HG02884 (cell line): ENCODE measurements around the gene SMIM11.
A peak's percentile ranks its signal among the peaks of the same experiment; 100 is the strongest.

Experiments used
- ATAC-seq: cut with Tn5 transposase; IDR thresholded peaks from one replicate; pipeline ENCODE4 v1.9.1; 2021; ENCODE audit warnings: mild to moderate bottlenecking, moderate library complexity; ENCODE audit not compliant: unreplicated experiment

SMIM11 gene

GRCh38 chr21:34374940-34375618 lies at the start of gene SMIM11:
TSS of gene SMIM11 (plus strand) at chr21:34375507. CDS start at chr21:34379505, 3,998 bp downstream.
- peak; percentile 89 for ATAC-seq

GRCh38 chr21:34330055-34330454 lies 45.3 kb upstream of the SMIM11 start:
- ATAC-seq, result no peak

- no peak for ATAC-seq
Observed at GRCh38 chr21:34331726-34332125, 43.6 kb upstream of the SMIM11 start.

DNA sequence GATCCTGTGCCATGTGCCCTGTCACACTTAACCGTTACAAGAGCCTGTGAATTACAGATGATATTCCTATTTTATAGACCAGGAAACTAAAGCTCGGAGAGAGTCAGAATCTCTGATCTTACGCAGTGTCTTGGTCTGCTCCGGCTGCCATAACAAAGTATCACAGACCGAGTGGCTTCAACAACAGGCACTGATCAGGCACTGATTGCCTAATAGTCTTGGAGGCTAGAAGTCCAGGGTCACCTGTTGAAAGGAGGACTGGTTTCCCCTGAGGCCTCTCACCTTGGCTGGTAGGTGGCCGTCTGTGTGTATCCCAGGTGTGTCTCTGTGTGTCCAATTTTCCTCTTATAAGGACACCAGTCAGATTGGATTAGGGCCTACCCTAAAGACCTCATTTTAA lies 43.0 kb upstream of the SMIM11 start:
- no peak for ATAC-seq

DNA sequence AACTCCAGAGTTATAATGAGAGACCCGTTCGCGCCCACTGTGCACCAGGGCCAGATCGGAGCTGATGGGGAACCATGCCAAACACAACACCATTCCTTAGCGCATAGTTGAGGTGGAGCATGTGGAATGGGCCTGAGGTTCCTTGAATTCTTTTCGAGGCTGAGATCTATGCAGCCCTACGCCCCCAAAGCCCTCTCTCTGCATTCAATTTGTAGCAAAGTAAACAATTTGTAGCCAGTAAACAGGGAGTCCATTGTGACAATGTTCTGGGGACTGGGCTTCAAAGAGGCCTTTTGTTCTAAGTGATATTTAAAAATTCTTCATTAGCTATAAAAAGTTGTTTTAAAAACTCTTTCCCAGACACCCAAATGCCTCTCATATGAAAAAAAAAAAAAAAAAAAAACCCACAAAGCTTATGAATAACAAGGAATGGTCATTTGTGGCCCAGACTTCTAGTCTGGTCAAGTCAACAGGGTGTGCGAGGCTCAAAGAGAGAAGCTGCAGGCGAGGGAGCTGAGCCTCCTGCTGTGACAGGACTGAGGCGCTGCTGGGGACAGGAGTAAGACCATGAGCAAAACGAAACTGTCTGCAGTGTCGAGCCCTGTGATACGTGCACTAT lies 42.1 kb upstream of the SMIM11 start:
- no peak for ATAC-seq

DNA sequence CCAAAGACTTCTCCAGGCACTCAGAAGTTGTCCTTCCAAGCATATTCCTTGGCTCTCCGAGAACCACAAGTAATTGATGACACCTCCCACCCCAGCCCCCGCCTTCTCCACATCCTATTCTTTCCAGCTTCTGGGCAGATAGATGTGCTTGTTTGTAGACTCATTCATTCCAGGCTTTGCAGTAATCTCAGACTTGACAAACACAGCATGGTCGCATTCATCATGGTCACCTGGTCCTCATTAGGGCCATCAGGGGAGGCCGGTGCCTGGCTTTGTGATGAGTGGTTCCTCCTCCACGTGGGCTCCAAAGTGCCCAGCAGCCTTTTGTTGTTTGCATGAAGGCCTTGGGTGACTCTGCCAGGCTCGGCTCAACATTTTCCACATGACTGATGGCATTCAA lies 40.0 kb upstream of the SMIM11 start:
- ATAC-seq, result no peak

- no peak for ATAC-seq
Observed at GRCh38 chr21:34336245-34336644, 39.1 kb upstream of the SMIM11 start.

DNA sequence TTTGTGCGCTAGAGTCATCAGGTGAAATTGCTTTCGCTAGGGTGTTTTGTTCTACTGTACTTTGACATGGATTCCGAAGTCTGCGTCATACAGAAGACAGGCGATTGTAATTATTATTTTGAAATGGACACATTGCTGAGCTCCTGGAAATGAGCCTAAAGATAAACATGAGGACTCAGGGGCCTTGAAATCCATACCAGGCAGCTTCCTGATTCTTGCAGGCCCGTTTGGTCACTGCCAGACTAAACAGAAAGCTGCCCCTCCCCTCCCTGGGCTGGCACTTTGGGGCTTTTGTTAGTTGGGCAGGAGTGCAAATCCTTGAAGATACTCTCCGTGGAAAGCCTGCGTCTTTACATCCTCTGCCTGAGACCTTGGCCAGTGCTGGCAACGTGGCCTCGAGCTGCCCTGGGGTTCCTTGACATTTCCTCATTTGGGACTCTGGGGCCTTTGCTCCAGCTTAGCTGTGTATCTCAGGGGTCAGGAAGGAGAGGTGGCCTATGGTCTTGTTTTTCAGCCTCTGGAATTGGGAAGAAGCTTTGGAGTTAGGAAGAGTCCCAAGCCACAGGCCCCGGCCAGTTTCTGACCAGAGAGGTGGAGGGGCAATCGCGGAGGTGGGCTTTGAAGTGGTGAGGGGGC lies 38.4 kb upstream of the SMIM11 start:
- no peak for ATAC-seq

GRCh38 chr21:34337741-34338140 lies 37.6 kb upstream of the SMIM11 start:
- ATAC-seq, result no peak

- ATAC-seq, result no peak
Observed at GRCh38 chr21:34338226-34338625, 37.1 kb upstream of the SMIM11 start.

DNA sequence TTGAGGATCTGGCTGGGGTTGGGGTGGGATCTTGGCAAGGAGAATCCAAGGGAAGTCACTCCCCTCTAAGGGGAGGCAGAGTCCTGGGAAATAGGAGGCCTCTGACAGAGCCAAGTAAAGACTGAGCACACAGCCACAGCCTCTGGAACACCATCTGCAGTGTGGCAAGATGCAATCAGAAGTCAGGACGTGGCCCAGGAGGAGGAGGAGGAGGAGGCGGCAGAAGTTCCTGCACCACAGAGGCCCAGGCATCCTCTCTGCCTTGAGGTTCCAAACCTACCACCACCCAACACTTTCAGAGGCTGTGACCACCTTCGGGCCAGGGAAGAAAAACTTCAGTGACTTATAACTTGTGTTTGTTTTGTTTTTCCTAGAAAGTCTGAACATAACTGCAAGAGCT lies 35.2 kb upstream of the SMIM11 start:
- no peak for ATAC-seq

GRCh38 chr21:34342476-34342875 lies 32.8 kb upstream of the SMIM11 start:
- ATAC-seq, result no peak

GRCh38 chr21:34343347-34343746 lies 32.0 kb upstream of the SMIM11 start:
- no peak for ATAC-seq

GRCh38 chr21:34343838-34344381 lies 31.4 kb upstream of the SMIM11 start:
- no peak for ATAC-seq

- ATAC-seq, result no peak
Observed at GRCh38 chr21:34344584-34344983, 30.7 kb upstream of the SMIM11 start.

DNA sequence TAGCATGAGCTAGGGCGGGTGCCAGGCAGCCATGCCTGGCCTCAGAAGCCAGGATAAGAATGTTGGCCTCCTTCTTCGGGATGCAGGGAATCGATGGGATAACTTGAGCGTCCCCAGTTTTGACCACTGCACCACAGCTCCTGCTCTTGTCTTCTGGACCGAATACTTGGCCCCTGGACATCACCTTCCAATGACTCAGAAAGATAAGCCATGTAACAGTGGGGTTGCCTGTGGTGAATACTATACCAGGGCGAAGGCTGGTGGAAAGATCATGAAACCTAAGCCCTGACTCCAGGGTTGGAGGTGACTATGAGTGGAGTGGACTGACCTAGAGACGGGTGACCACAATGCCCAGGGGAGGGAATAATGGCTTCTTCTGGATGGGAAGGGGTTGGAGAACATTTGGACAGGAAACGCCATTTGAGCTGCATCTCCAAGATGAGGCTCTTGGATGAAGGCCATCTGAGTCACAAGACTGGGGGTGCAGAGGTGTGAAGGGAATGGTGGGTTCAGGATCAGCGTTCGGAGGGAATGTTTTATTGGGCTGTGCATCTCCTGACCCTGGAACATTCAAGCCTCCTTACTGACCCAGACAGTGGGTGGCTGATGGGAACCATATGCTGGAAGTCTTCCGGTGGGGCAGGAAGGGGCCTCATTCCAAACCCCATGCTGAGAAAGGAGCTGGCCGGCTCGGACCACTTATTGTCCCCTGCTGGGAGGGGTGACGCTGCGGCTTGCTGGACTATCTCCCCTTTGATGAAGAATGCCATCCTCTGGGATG lies 30.0 kb upstream of the SMIM11 start:
- ATAC-seq, result no peak

DNA sequence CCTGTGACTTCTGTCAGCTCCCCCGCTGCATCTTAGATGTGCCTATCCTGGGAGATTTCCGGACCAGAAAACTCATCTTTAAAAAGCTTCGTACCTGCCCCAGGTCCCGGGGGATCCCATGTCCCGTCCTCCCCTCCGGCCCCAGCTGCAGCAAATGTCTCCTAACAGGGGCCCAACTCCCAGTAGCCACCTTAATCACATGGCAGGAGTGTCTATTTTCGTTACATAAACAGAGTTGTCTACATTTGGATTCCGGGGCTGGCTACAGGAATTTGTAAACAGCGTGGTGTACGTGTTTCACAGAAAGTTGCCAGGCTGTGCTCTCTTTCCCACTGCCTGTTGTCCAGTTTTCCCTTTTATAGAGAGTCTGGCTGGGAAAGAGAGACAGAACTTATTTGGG lies 29.4 kb upstream of the SMIM11 start:
- ATAC-seq, result no peak

DNA sequence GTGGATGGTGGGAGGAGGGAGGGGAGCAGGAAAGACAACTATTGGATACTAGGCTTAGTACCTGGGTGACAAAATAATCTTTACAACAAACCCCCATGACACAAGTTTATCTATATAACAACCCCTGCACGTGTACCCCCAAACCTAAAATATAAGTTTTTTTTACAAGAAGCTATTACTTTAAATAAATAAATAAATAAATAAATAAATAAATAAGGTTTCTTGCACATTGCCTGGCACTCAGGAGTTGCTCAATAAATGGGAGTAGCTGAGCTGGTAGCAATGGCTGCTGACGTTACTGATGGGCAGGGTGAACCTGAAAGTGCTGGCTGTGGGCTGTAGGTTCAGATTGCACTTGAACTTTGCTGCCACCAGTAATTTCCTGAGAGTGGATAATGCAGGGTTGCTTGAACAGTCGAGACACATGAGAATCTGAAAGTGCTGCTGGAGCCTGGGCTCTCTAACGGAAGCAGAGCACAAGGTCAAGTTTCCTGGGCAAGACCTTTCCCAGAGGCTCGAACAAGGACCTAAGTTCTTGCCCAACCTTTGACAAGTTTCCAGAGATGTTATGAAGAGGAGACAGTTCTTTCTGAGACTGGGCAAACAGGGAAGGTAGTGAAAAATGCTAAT lies 26.3 kb upstream of the SMIM11 start:
- no peak for ATAC-seq

DNA sequence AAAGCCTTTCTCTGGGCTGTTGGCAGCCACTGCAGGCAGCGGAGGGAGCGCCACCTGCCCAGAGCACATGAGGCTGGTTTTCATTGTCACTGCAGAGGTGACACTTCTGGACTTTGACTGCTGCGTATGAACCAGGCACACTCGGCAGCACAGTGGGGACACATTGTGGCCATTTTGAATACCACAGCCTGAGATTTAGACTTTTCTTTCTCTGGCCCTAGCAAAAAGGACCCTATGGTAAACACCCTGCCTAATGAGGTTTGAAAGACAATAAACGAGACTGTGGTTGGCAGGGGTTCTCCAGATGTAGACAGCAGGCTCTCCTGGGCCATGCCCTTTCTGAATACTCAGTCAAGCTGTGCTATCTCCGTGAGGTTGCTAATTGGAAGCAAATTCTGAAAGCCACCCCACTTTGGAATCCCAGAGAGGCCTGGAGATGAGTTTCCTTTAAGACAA lies 23.5 kb upstream of the SMIM11 start:
- no peak for ATAC-seq

GRCh38 chr21:34352556-34352955 lies 22.8 kb upstream of the SMIM11 start:
- ATAC-seq, result no peak

DNA sequence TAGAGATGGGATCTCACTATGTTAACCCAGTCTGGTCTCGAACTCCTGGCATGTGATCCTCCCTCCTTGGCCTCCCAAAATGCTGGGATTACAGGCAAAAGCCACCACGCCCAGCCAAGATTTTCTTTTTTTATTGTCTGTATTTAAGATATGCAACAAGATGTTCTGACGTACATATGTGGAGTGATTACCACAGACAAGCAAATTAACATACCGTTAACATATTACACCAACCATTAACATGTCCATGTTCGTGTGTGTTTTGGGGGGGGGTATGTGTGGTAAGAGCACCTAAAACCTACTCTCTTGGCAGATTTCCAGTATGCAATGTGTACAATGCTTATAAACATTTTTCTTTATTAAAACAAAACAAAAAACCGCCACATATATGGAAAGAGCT lies 22.1 kb upstream of the SMIM11 start:
- ATAC-seq, result no peak
